ENCODE results near the gene TMEM175.
"Not testable (repeated sequence)": the region's sequence is repeated elsewhere in the genome, so short reads cannot be mapped to it uniquely, and the experiment has no call there.

The TMEM175 gene

GRCh38 chr4:915041-915474, 17.2 kb upstream of the TMEM175 start:
- DNase-seq (ENCODE audit: low read depth in 1 of 2, low spot score in 1 of 2) = no peak

- DNase-seq (ENCODE audit: low read depth in 1 of 2, low spot score in 1 of 2) = no peak
Observed at GRCh38 chr4:915595-915994, 16.7 kb upstream of the TMEM175 start.

GRCh38 chr4:917466-917865, 14.8 kb upstream of the TMEM175 start:
- DNase-seq (ENCODE audit: low read depth in 1 of 2, low spot score in 1 of 2) = no peak

- DNase-seq (ENCODE audit: low read depth in 1 of 2, low spot score in 1 of 2) = no peak
Observed at GRCh38 chr4:917992-918391, 14.3 kb upstream of the TMEM175 start.

GRCh38 chr4:918591-918990, 13.7 kb upstream of the TMEM175 start:
- not testable (repeated sequence) for DNase-seq (ENCODE audit: low read depth in 1 of 2, low spot score in 1 of 2)

GRCh38 chr4:919004-919680, 13.1 kb upstream of the TMEM175 start:
- DNase-seq (ENCODE audit: low read depth in 1 of 2, low spot score in 1 of 2) = not testable (repeated sequence)

GRCh38 chr4:921830-922331, 10.4 kb upstream of the TMEM175 start:
- DNase-seq (ENCODE audit: low read depth in 1 of 2, low spot score in 1 of 2) = no peak

- no peak for DNase-seq (ENCODE audit: low read depth in 1 of 2, low spot score in 1 of 2)
Observed at GRCh38 chr4:924107-925096, 7.9 kb upstream of the TMEM175 start.

- no peak for DNase-seq (ENCODE audit: low read depth in 1 of 2, low spot score in 1 of 2)
Observed at GRCh38 chr4:925171-925570, 7.1 kb upstream of the TMEM175 start.

- DNase-seq (ENCODE audit: low read depth in 1 of 2, low spot score in 1 of 2) = no peak
Observed at GRCh38 chr4:925771-926500, 6.3 kb upstream of the TMEM175 start.

GRCh38 chr4:926538-926937, 5.7 kb upstream of the TMEM175 start:
- DNase-seq (ENCODE audit: low read depth in 1 of 2, low spot score in 1 of 2) = no peak

- DNase-seq (ENCODE audit: low read depth in 1 of 2, low spot score in 1 of 2) = not testable (repeated sequence)
Observed at GRCh38 chr4:927566-927965, 4.7 kb upstream of the TMEM175 start.

- DNase-seq (ENCODE audit: low read depth in 1 of 2, low spot score in 1 of 2) = no peak
Observed at GRCh38 chr4:929096-929765, 3.0 kb upstream of the TMEM175 start.

- no peak for DNase-seq (ENCODE audit: low read depth in 1 of 2, low spot score in 1 of 2)
Observed at GRCh38 chr4:930028-930551, 2.2 kb upstream of the TMEM175 start.

- DNase-seq (ENCODE audit: low read depth in 1 of 2, low spot score in 1 of 2) = no peak
Observed at GRCh38 chr4:930827-931193, 1.4 kb upstream of the TMEM175 start.

- no peak for DNase-seq (ENCODE audit: low read depth in 1 of 2, low spot score in 1 of 2)
Observed at GRCh38 chr4:931194-931959, 883 bp upstream of the TMEM175 start.

GRCh38 chr4:932713-933070, 432 bp downstream of the TMEM175 start:
- DNase-seq (ENCODE audit: low read depth in 1 of 2, low spot score in 1 of 2) = no peak

GRCh38 chr4:939508-939907, 7.2 kb downstream of the TMEM175 start:
- not testable (repeated sequence) for DNase-seq (ENCODE audit: low read depth in 1 of 2, low spot score in 1 of 2)

GRCh38 chr4:945274-946102, 13.2 kb downstream of the TMEM175 start:
- no peak for DNase-seq (ENCODE audit: low read depth in 1 of 2, low spot score in 1 of 2)

Data from activated CD4-positive, alpha-beta T cell treated with anti-CD3 and anti-CD28 coated beads, Interleukin-2, amount 50 U/mL, for 24 hours (primary cell).